HS-27A (cell line): ENCODE measurements around the gene PPP1R9B.
A peak's percentile ranks its signal among the peaks of the same experiment; 100 is the strongest.

Experiments
- DNase-seq: peaks from one replicate; pipeline ENCODE4 v3.0.0-alpha.2; 2012; ENCODE audit warnings: low read depth, missing footprints

The PPP1R9B gene

GRCh38 chr17:50154604-50155003 lies 4.1 kb upstream of the PPP1R9B start:
- no peak for DNase-seq

- DNase-seq: no peak
These were observed 3.4 kb upstream of the PPP1R9B start for GRCh38 chr17:50153650-50154575.

- no peak for DNase-seq
These were observed 2.3 kb upstream of the PPP1R9B start for GRCh38 chr17:50152736-50153135.

- peak; percentile 85 for DNase-seq
These were observed 1.6 kb upstream of the PPP1R9B start for GRCh38 chr17:50151937-50152547.

- peak; percentile 74 for DNase-seq
These were observed 812 bp upstream of the PPP1R9B start for GRCh38 chr17:50151041-50151936.

GRCh38 chr17:50149417-50150353 lies 792 bp downstream of the PPP1R9B start:
- DNase-seq: no peak

- DNase-seq: no peak
These were observed 1.4 kb downstream of the PPP1R9B start for GRCh38 chr17:50149091-50149416.

GRCh38 chr17:50148226-50149090 lies 2.0 kb downstream of the PPP1R9B start:
- no peak for DNase-seq

GRCh38 chr17:50147841-50148225 lies 2.6 kb downstream of the PPP1R9B start:
- DNase-seq: no peak

GRCh38 chr17:50146927-50147665 lies 3.4 kb downstream of the PPP1R9B start:
- DNase-seq: no peak

GRCh38 chr17:50146230-50146926 lies 4.1 kb downstream of the PPP1R9B start:
- DNase-seq: no peak

- no peak for DNase-seq
These were observed 4.8 kb downstream of the PPP1R9B start for GRCh38 chr17:50145532-50146229.

GRCh38 chr17:50144845-50145531 lies 5.5 kb downstream of the PPP1R9B start:
- DNase-seq: no peak

GRCh38 chr17:50144355-50144754 lies 6.1 kb downstream of the PPP1R9B start:
- DNase-seq: no peak

- no peak for DNase-seq
These were observed 6.9 kb downstream of the PPP1R9B start for GRCh38 chr17:50143461-50144176.

- DNase-seq: no peak
These were observed 8.7 kb downstream of the PPP1R9B start for GRCh38 chr17:50141745-50142110.

- DNase-seq: no peak
These were observed 9.3 kb downstream of the PPP1R9B start for GRCh38 chr17:50141026-50141744.
